ENCODE data around the gene TRANK1.

TRANK1 gene

GRCh38 chr3:36868614-36869436 is 76.0 kb downstream of the TRANK1 start:
- DNase-seq (ENCODE audit: low spot score in 2 of 2): peak in 1 of 2 donors; percentile 30
- no peaks in the 10 kb centered on the region for H3K9me3 Mint-ChIP-seq
- no peak overlapping the region for H3K27ac Mint-ChIP-seq (ENCODE audit: low read depth)
- no peaks in the 10 kb centered on the region for H3K27me3 Mint-ChIP-seq
- H3K36me3 Mint-ChIP-seq (ENCODE audit: insufficient read depth): peaks cover 39% of the 10 kb centered on the region
- H3K4me1 Mint-ChIP-seq: peaks cover 49% of the 10 kb centered on the region
- H3K4me3 Mint-ChIP-seq: no peak overlapping the region
- peak; percentile 82 for ATAC-seq (replicated peaks; ENCODE audit: extremely low read depth, poor library complexity, severe bottlenecking)

GRCh38 chr3:36867810-36868209 is 77.0 kb downstream of the TRANK1 start:
- Mint-ChIP-seq H3K27me3 (no peaks in the 10 kb centered on the region), H3K9me3 (no peaks in the 10 kb centered on the region), H3K4me3 (no peak overlapping the region), H3K36me3 (ENCODE audit: insufficient read depth) (peaks cover 41% of the 10 kb centered on the region), H3K4me1 (peaks cover 51% of the 10 kb centered on the region), H3K27ac (ENCODE audit: low read depth) (no peak overlapping the region)
- ATAC-seq (replicated peaks; ENCODE audit: extremely low read depth, poor library complexity, severe bottlenecking) (no peak), DNase-seq (ENCODE audit: low spot score in 2 of 2) (no peak)

GRCh38 chr3:36866368-36866767 is 78.5 kb downstream of the TRANK1 start:
- ATAC-seq (replicated peaks; ENCODE audit: extremely low read depth, poor library complexity, severe bottlenecking): no peak
- Mint-ChIP-seq H3K4me3 (no peak overlapping the region), H3K36me3 (ENCODE audit: insufficient read depth) (peaks cover 43% of the 10 kb centered on the region), H3K4me1 (peaks cover 45% of the 10 kb centered on the region), H3K27ac (ENCODE audit: low read depth) (peak overlapping the region; percentile 89), H3K9me3 (no peaks in the 10 kb centered on the region), H3K27me3 (no peaks in the 10 kb centered on the region)
- DNase-seq (ENCODE audit: low spot score in 2 of 2): no peak

- DNase-seq (ENCODE audit: low spot score in 2 of 2) (no peak), ATAC-seq (replicated peaks; ENCODE audit: extremely low read depth, poor library complexity, severe bottlenecking) (no peak)
- H3K27ac Mint-ChIP-seq (ENCODE audit: low read depth): no peak overlapping the region
- H3K36me3 Mint-ChIP-seq (ENCODE audit: insufficient read depth): peaks cover 51% of the 10 kb centered on the region
- H3K27me3 Mint-ChIP-seq: no peaks in the 10 kb centered on the region
- peaks cover 39% of the 10 kb centered on the region for H3K4me1 Mint-ChIP-seq
- H3K9me3 Mint-ChIP-seq: no peaks in the 10 kb centered on the region
- H3K4me3 Mint-ChIP-seq: no peak overlapping the region
Observed at GRCh38 chr3:36864180-36865053, 80.4 kb downstream of the TRANK1 start.

GRCh38 chr3:36862076-36862755 is 82.6 kb downstream of the TRANK1 start:
- peaks cover 30% of the 10 kb centered on the region for H3K4me1 Mint-ChIP-seq
- H3K9me3 Mint-ChIP-seq: no peaks in the 10 kb centered on the region
- peaks cover 60% of the 10 kb centered on the region for H3K36me3 Mint-ChIP-seq (ENCODE audit: insufficient read depth)
- no peak overlapping the region for H3K27ac Mint-ChIP-seq (ENCODE audit: low read depth)
- H3K4me3 Mint-ChIP-seq: no peak overlapping the region
- no peak for DNase-seq (ENCODE audit: low spot score in 2 of 2)
- H3K27me3 Mint-ChIP-seq: no peaks in the 10 kb centered on the region
- ATAC-seq (replicated peaks; ENCODE audit: extremely low read depth, poor library complexity, severe bottlenecking): no peak

- H3K36me3 Mint-ChIP-seq (ENCODE audit: insufficient read depth): peaks cover 67% of the 10 kb centered on the region
Observed at GRCh38 chr3:36859494-36859893, 85.4 kb downstream of the TRANK1 start.

GRCh38 chr3:36852071-36852470 is 92.8 kb downstream of the TRANK1 start:
- no peak for ATAC-seq (replicated peaks; ENCODE audit: extremely low read depth, poor library complexity, severe bottlenecking)
- Mint-ChIP-seq H3K4me3 (no peak overlapping the region), H3K4me1 (peaks cover 6% of the 10 kb centered on the region), H3K9me3 (no peaks in the 10 kb centered on the region), H3K36me3 (ENCODE audit: insufficient read depth) (peaks cover 68% of the 10 kb centered on the region), H3K27ac (ENCODE audit: low read depth) (no peak overlapping the region), H3K27me3 (no peaks in the 10 kb centered on the region)
- no peak for DNase-seq (ENCODE audit: low spot score in 2 of 2)

More at GRCh38 chr3:36859494-36859893, 85.4 kb downstream of the TRANK1 start:
- Mint-ChIP-seq H3K27ac (ENCODE audit: low read depth) (no peak overlapping the region), H3K4me3 (no peak overlapping the region), H3K4me1 (peaks cover 10% of the 10 kb centered on the region), H3K9me3 (no peaks in the 10 kb centered on the region), H3K27me3 (no peaks in the 10 kb centered on the region)
- no peak for ATAC-seq (replicated peaks; ENCODE audit: extremely low read depth, poor library complexity, severe bottlenecking)
- DNase-seq (ENCODE audit: low spot score in 2 of 2): no peak

GRCh38 chr3:36850743-36851142 is 94.1 kb downstream of the TRANK1 start:
- H3K9me3 Mint-ChIP-seq: no peaks in the 10 kb centered on the region
- DNase-seq (ENCODE audit: low spot score in 2 of 2) (no peak), ATAC-seq (replicated peaks; ENCODE audit: extremely low read depth, poor library complexity, severe bottlenecking) (no peak)
- peaks cover 10% of the 10 kb centered on the region for H3K4me1 Mint-ChIP-seq
- no peaks in the 10 kb centered on the region for H3K27me3 Mint-ChIP-seq
- H3K36me3 Mint-ChIP-seq (ENCODE audit: insufficient read depth): peaks cover 72% of the 10 kb centered on the region
- no peak overlapping the region for H3K4me3 Mint-ChIP-seq
- no peak overlapping the region for H3K27ac Mint-ChIP-seq (ENCODE audit: low read depth)

- DNase-seq (ENCODE audit: low spot score in 2 of 2) (no peak), ATAC-seq (replicated peaks; ENCODE audit: extremely low read depth, poor library complexity, severe bottlenecking) (no peak)
- H3K36me3 Mint-ChIP-seq (ENCODE audit: insufficient read depth): peaks cover 65% of the 10 kb centered on the region
- no peak overlapping the region for H3K4me3 Mint-ChIP-seq
- no peak overlapping the region for H3K27ac Mint-ChIP-seq (ENCODE audit: low read depth)
- H3K4me1 Mint-ChIP-seq: peaks cover 29% of the 10 kb centered on the region
- no peaks in the 10 kb centered on the region for H3K9me3 Mint-ChIP-seq
- no peaks in the 10 kb centered on the region for H3K27me3 Mint-ChIP-seq
Observed at GRCh38 chr3:36846406-36846805, 98.4 kb downstream of the TRANK1 start.

- peaks cover 62% of the 10 kb centered on the region for H3K36me3 Mint-ChIP-seq (ENCODE audit: insufficient read depth)
- H3K4me3 Mint-ChIP-seq: peak overlapping the region; percentile 46
- ATAC-seq (replicated peaks; ENCODE audit: extremely low read depth, poor library complexity, severe bottlenecking) (peak; percentile 82), DNase-seq (ENCODE audit: low spot score in 2 of 2) (peak in 1 of 2 donors; percentile 31)
- no peaks in the 10 kb centered on the region for H3K9me3 Mint-ChIP-seq
- H3K4me1 Mint-ChIP-seq: peaks cover 31% of the 10 kb centered on the region
- H3K27me3 Mint-ChIP-seq: no peaks in the 10 kb centered on the region
- H3K27ac Mint-ChIP-seq (ENCODE audit: low read depth): peak overlapping the region; percentile 67
Observed at GRCh38 chr3:36843065-36844051, 101.5 kb downstream of the TRANK1 start.

- Mint-ChIP-seq H3K9me3 (no peaks in the 10 kb centered on the region), H3K4me3 (peak overlapping the region; percentile 46), H3K27ac (ENCODE audit: low read depth) (no peak overlapping the region), H3K36me3 (ENCODE audit: insufficient read depth) (peaks cover 64% of the 10 kb centered on the region), H3K27me3 (no peaks in the 10 kb centered on the region), H3K4me1 (peaks cover 31% of the 10 kb centered on the region)
- ATAC-seq (replicated peaks; ENCODE audit: extremely low read depth, poor library complexity, severe bottlenecking): no peak
- DNase-seq (ENCODE audit: low spot score in 2 of 2): no peak
Observed at GRCh38 chr3:36842275-36842674, 102.6 kb downstream of the TRANK1 start.
